ENCODE measurements around the gene VSX1.

Gene VSX1

DNA sequence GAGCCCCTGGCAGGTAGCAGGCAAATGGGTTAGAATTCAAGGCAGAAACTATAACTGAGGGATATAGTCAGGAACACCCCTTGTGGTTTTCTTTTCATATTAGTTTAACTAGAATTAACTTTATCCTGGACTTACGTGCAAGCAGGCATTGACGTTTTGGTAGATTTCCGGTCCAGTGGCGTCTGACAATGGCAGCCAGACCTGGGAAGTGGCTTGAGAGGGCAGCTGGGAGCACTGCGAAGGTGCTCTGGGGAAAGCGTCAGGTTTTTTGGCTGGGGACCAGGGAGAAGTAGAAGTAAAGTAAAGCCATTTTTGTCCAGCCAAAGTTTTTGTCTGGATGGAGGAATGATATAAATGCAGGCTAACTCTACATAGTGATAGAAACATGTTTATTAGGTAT, 15.6 kb downstream of the VSX1 start:
- TF ChIP-seq ZC3H10 (CRISPR knock-in tag; IDR thresholded peaks at IDR 0.05) (no peak), ARNTL (CRISPR knock-in tag; IDR thresholded peaks at IDR 0.05; ENCODE audit: borderline replicate concordance, low read depth) (no peak), ESRRG (CRISPR knock-in tag; IDR thresholded peaks at IDR 0.05) (no peak), CSDC2 (CRISPR knock-in tag; IDR thresholded peaks at IDR 0.05) (no peak), PPARA (CRISPR knock-in tag; IDR thresholded peaks at IDR 0.05; ENCODE audit: borderline replicate concordance) (no peak), ZFP3 (CRISPR knock-in tag; IDR thresholded peaks at IDR 0.05) (no peak), ZFP30 (CRISPR knock-in tag; IDR thresholded peaks at IDR 0.05) (no peak), GLIS3 (CRISPR knock-in tag; IDR thresholded peaks at IDR 0.05) (no peak), BACH2 (CRISPR knock-in tag; IDR thresholded peaks at IDR 0.05; ENCODE audit: borderline replicate concordance) (no peak)
- TF ChIP-seq, protein P1, sequence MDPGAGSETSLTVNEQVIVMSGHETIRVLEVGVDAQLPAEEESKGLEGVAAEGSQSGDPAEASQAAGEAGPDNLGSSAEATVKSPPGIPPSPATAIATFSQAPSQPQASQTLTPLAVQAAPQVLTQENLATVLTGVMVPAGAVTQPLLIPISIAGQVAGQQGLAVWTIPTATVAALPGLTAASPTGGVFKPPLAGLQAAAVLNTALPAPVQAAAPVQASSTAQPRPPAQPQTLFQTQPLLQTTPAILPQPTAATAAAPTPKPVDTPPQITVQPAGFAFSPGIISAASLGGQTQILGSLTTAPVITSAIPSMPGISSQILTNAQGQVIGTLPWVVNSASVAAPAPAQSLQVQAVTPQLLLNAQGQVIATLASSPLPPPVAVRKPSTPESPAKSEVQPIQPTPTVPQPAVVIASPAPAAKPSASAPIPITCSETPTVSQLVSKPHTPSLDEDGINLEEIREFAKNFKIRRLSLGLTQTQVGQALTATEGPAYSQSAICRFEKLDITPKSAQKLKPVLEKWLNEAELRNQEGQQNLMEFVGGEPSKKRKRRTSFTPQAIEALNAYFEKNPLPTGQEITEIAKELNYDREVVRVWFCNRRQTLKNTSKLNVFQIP (CRISPR knock-in tag; IDR thresholded peaks at IDR 0.05; ENCODE audit: borderline replicate concordance, low read depth) = no peak
- TF ChIP-seq, protein P2, sequence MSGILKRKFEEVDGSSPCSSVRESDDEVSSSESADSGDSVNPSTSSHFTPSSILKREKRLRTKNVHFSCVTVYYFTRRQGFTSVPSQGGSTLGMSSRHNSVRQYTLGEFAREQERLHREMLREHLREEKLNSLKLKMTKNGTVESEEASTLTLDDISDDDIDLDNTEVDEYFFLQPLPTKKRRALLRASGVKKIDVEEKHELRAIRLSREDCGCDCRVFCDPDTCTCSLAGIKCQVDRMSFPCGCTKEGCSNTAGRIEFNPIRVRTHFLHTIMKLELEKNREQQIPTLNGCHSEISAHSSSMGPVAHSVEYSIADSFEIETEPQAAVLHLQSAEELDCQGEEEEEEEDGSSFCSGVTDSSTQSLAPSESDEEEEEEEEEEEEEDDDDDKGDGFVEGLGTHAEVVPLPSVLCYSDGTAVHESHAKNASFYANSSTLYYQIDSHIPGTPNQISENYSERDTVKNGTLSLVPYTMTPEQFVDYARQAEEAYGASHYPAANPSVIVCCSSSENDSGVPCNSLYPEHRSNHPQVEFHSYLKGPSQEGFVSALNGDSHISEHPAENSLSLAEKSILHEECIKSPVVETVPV (CRISPR knock-in tag; IDR thresholded peaks at IDR 0.05) = no peak
- TF ChIP-seq, protein P3, sequence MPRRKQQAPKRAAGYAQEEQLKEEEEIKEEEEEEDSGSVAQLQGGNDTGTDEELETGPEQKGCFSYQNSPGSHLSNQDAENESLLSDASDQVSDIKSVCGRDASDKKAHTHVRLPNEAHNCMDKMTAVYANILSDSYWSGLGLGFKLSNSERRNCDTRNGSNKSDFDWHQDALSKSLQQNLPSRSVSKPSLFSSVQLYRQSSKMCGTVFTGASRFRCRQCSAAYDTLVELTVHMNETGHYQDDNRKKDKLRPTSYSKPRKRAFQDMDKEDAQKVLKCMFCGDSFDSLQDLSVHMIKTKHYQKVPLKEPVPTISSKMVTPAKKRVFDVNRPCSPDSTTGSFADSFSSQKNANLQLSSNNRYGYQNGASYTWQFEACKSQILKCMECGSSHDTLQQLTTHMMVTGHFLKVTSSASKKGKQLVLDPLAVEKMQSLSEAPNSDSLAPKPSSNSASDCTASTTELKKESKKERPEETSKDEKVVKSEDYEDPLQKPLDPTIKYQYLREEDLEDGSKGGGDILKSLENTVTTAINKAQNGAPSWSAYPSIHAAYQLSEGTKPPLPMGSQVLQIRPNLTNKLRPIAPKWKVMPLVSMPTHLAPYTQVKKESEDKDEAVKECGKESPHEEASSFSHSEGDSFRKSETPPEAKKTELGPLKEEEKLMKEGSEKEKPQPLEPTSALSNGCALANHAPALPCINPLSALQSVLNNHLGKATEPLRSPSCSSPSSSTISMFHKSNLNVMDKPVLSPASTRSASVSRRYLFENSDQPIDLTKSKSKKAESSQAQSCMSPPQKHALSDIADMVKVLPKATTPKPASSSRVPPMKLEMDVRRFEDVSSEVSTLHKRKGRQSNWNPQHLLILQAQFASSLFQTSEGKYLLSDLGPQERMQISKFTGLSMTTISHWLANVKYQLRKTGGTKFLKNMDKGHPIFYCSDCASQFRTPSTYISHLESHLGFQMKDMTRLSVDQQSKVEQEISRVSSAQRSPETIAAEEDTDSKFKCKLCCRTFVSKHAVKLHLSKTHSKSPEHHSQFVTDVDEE (CRISPR knock-in tag; IDR thresholded peaks at IDR 0.05) = no peak
- TF ChIP-seq, protein P4, sequence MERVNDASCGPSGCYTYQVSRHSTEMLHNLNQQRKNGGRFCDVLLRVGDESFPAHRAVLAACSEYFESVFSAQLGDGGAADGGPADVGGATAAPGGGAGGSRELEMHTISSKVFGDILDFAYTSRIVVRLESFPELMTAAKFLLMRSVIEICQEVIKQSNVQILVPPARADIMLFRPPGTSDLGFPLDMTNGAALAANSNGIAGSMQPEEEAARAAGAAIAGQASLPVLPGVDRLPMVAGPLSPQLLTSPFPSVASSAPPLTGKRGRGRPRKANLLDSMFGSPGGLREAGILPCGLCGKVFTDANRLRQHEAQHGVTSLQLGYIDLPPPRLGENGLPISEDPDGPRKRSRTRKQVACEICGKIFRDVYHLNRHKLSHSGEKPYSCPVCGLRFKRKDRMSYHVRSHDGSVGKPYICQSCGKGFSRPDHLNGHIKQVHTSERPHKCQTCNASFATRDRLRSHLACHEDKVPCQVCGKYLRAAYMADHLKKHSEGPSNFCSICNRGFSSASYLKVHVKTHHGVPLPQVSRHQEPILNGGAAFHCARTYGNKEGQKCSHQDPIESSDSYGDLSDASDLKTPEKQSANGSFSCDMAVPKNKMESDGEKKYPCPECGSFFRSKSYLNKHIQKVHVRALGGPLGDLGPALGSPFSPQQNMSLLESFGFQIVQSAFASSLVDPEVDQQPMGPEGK (CRISPR knock-in tag; IDR thresholded peaks at IDR 0.05; ENCODE audit: borderline replicate concordance) = no peak
- no peak for ATAC-seq

DNA sequence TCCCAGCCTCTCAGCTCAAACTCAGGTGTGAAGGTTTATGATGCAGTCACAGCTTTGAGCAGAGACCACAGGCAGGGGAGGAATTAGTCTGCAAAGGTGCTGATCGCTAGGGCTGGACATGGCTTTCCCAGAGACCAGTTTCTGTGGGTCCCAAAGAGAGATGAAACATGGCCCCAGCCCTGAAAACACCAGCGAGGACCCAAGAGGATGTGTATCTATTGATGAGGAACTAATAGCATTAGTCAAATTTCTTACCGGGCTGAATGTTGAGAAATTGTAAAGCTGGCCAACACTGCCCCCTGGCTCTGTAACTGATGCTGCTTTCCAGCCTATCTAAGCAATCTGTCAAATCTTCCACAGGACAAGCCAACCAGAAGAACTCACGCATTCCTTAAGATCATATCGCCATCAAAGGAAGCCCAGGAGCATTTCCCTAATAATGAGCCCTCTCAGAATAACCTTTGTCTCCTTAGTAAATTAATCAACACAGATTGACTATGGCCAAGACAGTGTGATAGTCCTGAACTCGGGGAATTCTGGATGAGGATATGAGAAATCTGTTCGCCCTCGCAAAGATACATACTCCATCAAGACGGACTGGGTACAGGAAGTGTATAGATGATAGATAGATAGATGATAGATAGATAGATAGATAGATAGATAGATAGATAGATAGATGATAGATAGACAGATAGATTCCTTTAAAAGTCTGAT, 16.2 kb downstream of the VSX1 start:
- peak; percentile 90 for ATAC-seq
- TF ChIP-seq SNAI2 (CRISPR knock-in tag; IDR thresholded peaks at IDR 0.05) = no peak
- no peak for TF ChIP-seq ISL1 (CRISPR knock-in tag; IDR thresholded peaks at IDR 0.05)
- TF ChIP-seq ZNF70 (CRISPR knock-in tag; IDR thresholded peaks at IDR 0.05) = no peak
- TF ChIP-seq TOX (CRISPR knock-in tag; IDR thresholded peaks at IDR 0.05; ENCODE audit: borderline replicate concordance) = no peak
- TF ChIP-seq ARNTL (CRISPR knock-in tag; IDR thresholded peaks at IDR 0.05; ENCODE audit: borderline replicate concordance, low read depth) = no peak
- TF ChIP-seq, protein P1 (CRISPR knock-in tag; IDR thresholded peaks at IDR 0.05; ENCODE audit: borderline replicate concordance, low read depth) = no peak
- no peak for TF ChIP-seq OSR1 (CRISPR knock-in tag; IDR thresholded peaks at IDR 0.05)
- TF ChIP-seq, protein P2 (CRISPR knock-in tag; IDR thresholded peaks at IDR 0.05) = no peak
- TF ChIP-seq ZC3H10 (CRISPR knock-in tag; IDR thresholded peaks at IDR 0.05) = no peak
- TF ChIP-seq TCF4 (CRISPR knock-in tag; IDR thresholded peaks at IDR 0.05; ENCODE audit: borderline replicate concordance) = no peak
- no peak for TF ChIP-seq ZFP3 (CRISPR knock-in tag; IDR thresholded peaks at IDR 0.05)
- TF ChIP-seq, protein P4 (CRISPR knock-in tag; IDR thresholded peaks at IDR 0.05; ENCODE audit: borderline replicate concordance) = no peak
- TF ChIP-seq, protein P3 (CRISPR knock-in tag; IDR thresholded peaks at IDR 0.05) = no peak
- TF ChIP-seq ZNF565 (CRISPR knock-in tag; conservative IDR thresholded peaks at IDR 0.05; ENCODE audit: low read depth) = no peak
- no peak for TF ChIP-seq BACH2 (CRISPR knock-in tag; IDR thresholded peaks at IDR 0.05; ENCODE audit: borderline replicate concordance)

Measured in SK-N-SH treated with all-trans-retinoic acid at 6 μM for 48 hours (cell line).